OCI-LY1 (cell line): ENCODE data around the gene KCTD13.

Source experiments
- CTCF ChIP-seq: fragments of 200-600 bp; sonication (generic), shearing (Covaris generic); IDR thresholded peaks from 2 replicates; pipeline ENCODE4 v1.5.1; 2017; ENCODE audit warnings: mild to moderate bottlenecking, antibody characterized with exemption, low read length, moderate library complexity, mixed read lengths
- EZH2 ChIP-seq: fragments of 200-600 bp; sonication (generic), shearing (Covaris generic); IDR thresholded peaks from 2 replicates; pipeline ENCODE4 v1.8.0; 2017; ENCODE audit warnings: borderline replicate concordance, mixed run types, mild to moderate bottlenecking, antibody characterized with exemption, low read length, moderate library complexity, mixed read lengths

- TF ChIP-seq CTCF (no peak), EZH2 (no peak)
Measured at GRCh38 chr16:29971304-29971703, 45.3 kb upstream of the KCTD13 start.
